Stimulated activated CD4-positive, alpha-beta T cell treated with anti-CD3 and anti-CD28 coated beads, TNF-alpha, amount 100 ng/mL, for 24 hours (primary cell): ENCODE results near the gene WDR82.
A peak's percentile ranks its signal among the peaks of the same experiment; 100 is the strongest.
"Not testable (repeated sequence)": the region's sequence is repeated elsewhere in the genome, so short reads cannot be mapped to it uniquely, and the experiment has no call there.

ENCODE experiments used
- DNase-seq, 3 experiments: peaks; one replicate each; pipeline ENCODE4 v3.0.0-alpha.2; 2020; ENCODE audit warnings: low read depth in 3 of 3

WDR82 gene

GRCh38 chr3:52289747-52290595 is 11.5 kb upstream of the WDR82 start:
- DNase-seq = no peak

GRCh38 chr3:52289338-52289746 is 10.9 kb upstream of the WDR82 start:
- no peak for DNase-seq

- no peak for DNase-seq
Observed at GRCh38 chr3:52288674-52289073, 10.2 kb upstream of the WDR82 start.

- no peak for DNase-seq
Observed at GRCh38 chr3:52286777-52287110, 8.3 kb upstream of the WDR82 start.

GRCh38 chr3:52284051-52284450 is 5.6 kb upstream of the WDR82 start:
- DNase-seq = not testable (repeated sequence)

- DNase-seq = no peak
Observed at GRCh38 chr3:52283306-52283705, 4.9 kb upstream of the WDR82 start.

- no peak for DNase-seq
Observed at GRCh38 chr3:52281981-52282801, 3.7 kb upstream of the WDR82 start.

- no peak for DNase-seq
Observed at GRCh38 chr3:52280050-52280461, 1.6 kb upstream of the WDR82 start.

- no peak for DNase-seq
Observed at GRCh38 chr3:52279596-52279995, 1.1 kb upstream of the WDR82 start.

GRCh38 chr3:52277972-52278509 is 408 bp downstream of the WDR82 start:
- DNase-seq = peak in 2 of 3 experiments; percentile 37 to 38

- DNase-seq = peak; percentile 51 to 82 (median 54)
Observed at GRCh38 chr3:52277071-52277964, 1.1 kb downstream of the WDR82 start.

GRCh38 chr3:52274781-52275180 is 3.7 kb downstream of the WDR82 start:
- DNase-seq = not testable (repeated sequence)

- DNase-seq = no peak
Observed at GRCh38 chr3:52272831-52273230, 5.6 kb downstream of the WDR82 start.

- not testable (repeated sequence) for DNase-seq
Observed at GRCh38 chr3:52272172-52272571, 6.3 kb downstream of the WDR82 start.

GRCh38 chr3:52270252-52270754 is 8.1 kb downstream of the WDR82 start:
- DNase-seq = no peak

- no peak for DNase-seq
Observed at GRCh38 chr3:52269776-52270175, 8.7 kb downstream of the WDR82 start.

GRCh38 chr3:52268036-52268435 is 10.4 kb downstream of the WDR82 start:
- DNase-seq = peak in 1 of 3 experiments; percentile 45

- no peak for DNase-seq
Observed at GRCh38 chr3:52265387-52265786, 13.1 kb downstream of the WDR82 start.

GRCh38 chr3:52262447-52262846 is 16.0 kb downstream of the WDR82 start:
- no peak for DNase-seq

- DNase-seq = no peak
Observed at GRCh38 chr3:52259448-52259847, 19.0 kb downstream of the WDR82 start.

GRCh38 chr3:52259035-52259434 is 19.4 kb downstream of the WDR82 start:
- DNase-seq = no peak
